Prostate gland (tissue), 2 donors: ENCODE results near the gene PALB2. TPM values are rescaled to one million over a fixed set of nuclear protein-coding genes. Genes with fewer than 3 reads are reported as not detected.
A peak's percentile ranks its signal among the peaks of the same experiment; 100 is the strongest.
"Not testable (repeated sequence)": the region's sequence is repeated elsewhere in the genome, so short reads cannot be mapped to it uniquely, and the experiment has no call there.

Experiments used
- DNase-seq: peaks from one replicate; pipeline ENCODE4 v3.0.0-alpha.2; 2019; ENCODE audit warnings: low spot score
- H3K27ac ChIP-seq, 2 donors: fragments of 200-600 bp; sonication (generic); 2 replicates each; pipeline ENCODE4 v1.5.1; 2017 to 2019
- H3K27me3 ChIP-seq: fragments of 200-600 bp; sonication (generic); replicated peaks from 2 replicates; pipeline ENCODE4 v1.5.1; 2019; ENCODE audit not compliant: insufficient read depth
- H3K36me3 ChIP-seq, 2 donors: fragments of 200-600 bp; sonication (generic); 1 replicate in 1 of 2; 2 replicates in 1 of 2; pipeline versions ENCODE4 v1.5.1 to v1.8.1; 2017 to 2019
- H3K4me1 ChIP-seq: fragments of 200-600 bp; sonication (generic); replicated peaks from 2 replicates; pipeline ENCODE4 v1.5.1; 2019
- H3K4me3 ChIP-seq, 2 donors: fragments of 200-600 bp; sonication (generic); 2 replicates each; pipeline ENCODE4 v1.5.1; 2017 to 2019
- H3K9me3 ChIP-seq: fragments of 200-600 bp; sonication (generic); 2 replicates; pipeline ENCODE4 v1.5.1; 2017
- POLR2A ChIP-seq: fragments of 450-650 bp; IDR thresholded peaks from one replicate; pipeline ENCODE4 v1.6.1; 2016; ENCODE audit warnings: antibody characterized with exemption, mild to moderate bottlenecking
- POLR2AphosphoS5 ChIP-seq: sonication (generic); formaldehyde crosslinking; IDR thresholded peaks from one replicate; pipeline ENCODE4 v1.6.1; 2017; ENCODE audit warnings: antibody characterized with exemption
- WGBS: methylation state at CpG from one replicate; pipeline ENCODE4 v1.1.5; 2018; 5-methylcytosine and 5-hydroxymethylcytosine counted together
- intact Hi-C: fragments of 100-400 bp; cut with DNase I; formaldehyde crosslinking; loops from one replicate; pipeline ENCODE4 v1.14.2; 2022
- total RNA-seq, 2 donors: library from RNA; depleted of rRNA; stranded (reverse); fragments of >200 nt; gene quantifications; one replicate each; pipeline ENCODE4 v1.1.0, GENCODE V29; 2016
- TF ChIP-seq, protein P1 (sequence below), 4 experiments: fragments of 200-600 bp in 2 of 4; fragments of 450-650 bp in 2 of 4; sonication (generic) in 2 of 4; IDR thresholded peaks; 1 replicate in 3 of 4; 2 replicates in 1 of 4; pipeline ENCODE4 v1.5.1; 2016 to 2019; ENCODE audit warnings: antibody characterized with exemption in 4 of 4, mild to moderate bottlenecking in 2 of 4, moderate library complexity in 2 of 4

PALB2 gene
- total RNA-seq, 2 donors from 2014 or later, result 10.8 to 15.6 TPM

DNA sequence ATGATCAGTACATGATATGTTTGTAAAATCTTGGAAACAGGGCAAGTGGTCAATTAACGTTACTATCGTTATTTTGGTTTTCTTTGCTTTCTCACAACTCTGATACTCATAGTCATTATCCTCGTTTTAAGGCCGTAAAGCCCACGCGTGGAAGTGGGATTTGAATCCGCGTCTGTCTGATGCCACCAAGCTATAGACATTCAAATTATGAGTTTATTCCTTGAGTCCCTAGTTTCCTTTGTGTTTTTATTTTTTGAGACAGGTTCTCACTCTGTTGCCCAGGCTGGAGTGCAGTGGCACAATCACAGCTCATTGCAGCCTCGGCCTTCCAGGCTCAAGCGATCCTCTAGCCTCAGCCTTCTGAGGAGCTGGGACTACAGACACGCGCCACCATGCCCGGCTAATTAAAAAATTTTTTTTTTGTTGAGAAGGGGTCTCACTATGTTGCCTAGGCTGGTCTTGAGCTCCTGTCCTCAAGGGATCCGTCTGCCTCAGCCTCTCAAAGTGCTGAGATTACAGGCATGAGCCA is 1.2 kb upstream of the PALB2 start:
- 73% methylated on average over 14 of the region's 14 CpGs for WGBS
- Histone ChIP-seq H3K4me3 (peak overlapping the region; percentile 69 to 94), H3K27me3 (no peaks in the 10 kb centered on the region), H3K36me3 (no peaks in the 10 kb centered on the region), H3K27ac (no peak overlapping the region), H3K4me1 (peaks cover 9% of the 10 kb centered on the region), H3K9me3 (no peaks in the 10 kb centered on the region)
- intact Hi-C loops, result no loop called here
- DNase-seq, result no peak
- no peak for TF ChIP-seq POLR2A
- TF ChIP-seq POLR2AphosphoS5, result no peak
- TF ChIP-seq, protein P1, sequence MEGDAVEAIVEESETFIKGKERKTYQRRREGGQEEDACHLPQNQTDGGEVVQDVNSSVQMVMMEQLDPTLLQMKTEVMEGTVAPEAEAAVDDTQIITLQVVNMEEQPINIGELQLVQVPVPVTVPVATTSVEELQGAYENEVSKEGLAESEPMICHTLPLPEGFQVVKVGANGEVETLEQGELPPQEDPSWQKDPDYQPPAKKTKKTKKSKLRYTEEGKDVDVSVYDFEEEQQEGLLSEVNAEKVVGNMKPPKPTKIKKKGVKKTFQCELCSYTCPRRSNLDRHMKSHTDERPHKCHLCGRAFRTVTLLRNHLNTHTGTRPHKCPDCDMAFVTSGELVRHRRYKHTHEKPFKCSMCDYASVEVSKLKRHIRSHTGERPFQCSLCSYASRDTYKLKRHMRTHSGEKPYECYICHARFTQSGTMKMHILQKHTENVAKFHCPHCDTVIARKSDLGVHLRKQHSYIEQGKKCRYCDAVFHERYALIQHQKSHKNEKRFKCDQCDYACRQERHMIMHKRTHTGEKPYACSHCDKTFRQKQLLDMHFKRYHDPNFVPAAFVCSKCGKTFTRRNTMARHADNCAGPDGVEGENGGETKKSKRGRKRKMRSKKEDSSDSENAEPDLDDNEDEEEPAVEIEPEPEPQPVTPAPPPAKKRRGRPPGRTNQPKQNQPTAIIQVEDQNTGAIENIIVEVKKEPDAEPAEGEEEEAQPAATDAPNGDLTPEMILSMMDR (IDR thresholded peaks at IDR 0.05), result no peak

DNA sequence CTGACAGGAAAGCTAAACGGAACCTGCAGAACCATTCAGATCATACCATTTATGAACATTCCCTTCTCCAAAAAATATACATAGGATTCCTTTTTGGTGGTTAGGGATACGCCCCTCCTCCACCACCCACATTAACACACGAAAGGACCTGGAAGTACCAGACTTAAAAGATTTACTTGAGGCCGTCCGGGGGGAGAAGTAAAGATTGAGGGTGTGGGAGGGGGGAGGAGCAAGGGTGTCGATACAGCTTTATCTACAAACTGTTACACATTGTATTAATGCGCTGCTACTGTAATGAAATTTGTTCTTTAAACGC is 537 bp downstream of the PALB2 start:
- 2% methylated on average over 8 of the region's 8 CpGs for WGBS
- TF ChIP-seq, protein P1 (IDR thresholded peaks at IDR 0.05), result no peak
- TF ChIP-seq POLR2A (no peak), POLR2AphosphoS5 (no peak)
- H3K4me1 ChIP-seq, result peaks cover 9% of the 10 kb centered on the region
- no peaks in the 10 kb centered on the region for H3K27me3 ChIP-seq
- H3K4me3 ChIP-seq, result peak overlapping the region; percentile 69 to 94
- intact Hi-C loops, result no loop called here
- H3K27ac ChIP-seq, result peak overlapping the region in 1 of 2 donors; percentile 67
- no peaks in the 10 kb centered on the region for H3K9me3 ChIP-seq
- DNase-seq, result no peak
- no peaks in the 10 kb centered on the region for H3K36me3 ChIP-seq

DNA sequence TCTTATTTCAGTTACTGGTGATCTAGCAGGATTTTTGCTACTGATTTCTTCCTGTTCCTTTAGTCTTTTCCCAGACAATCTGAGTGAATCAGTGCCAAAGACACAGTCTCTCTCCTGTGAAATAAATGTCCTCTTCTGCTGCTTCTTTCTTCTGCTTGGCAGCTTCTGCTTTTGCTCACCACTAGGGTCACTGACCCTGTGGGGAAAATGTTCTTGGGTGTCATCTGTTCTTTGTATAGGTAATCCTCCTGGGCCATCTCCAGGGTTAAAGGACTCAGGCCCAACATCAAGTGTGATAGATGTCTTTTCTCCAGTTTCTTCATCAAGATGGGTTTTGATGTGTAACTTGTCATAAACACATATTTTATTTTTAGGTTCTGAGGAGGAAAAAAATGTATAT is 5.2 kb downstream of the PALB2 start:
- no peak for DNase-seq
- Histone ChIP-seq H3K9me3 (no peaks in the 10 kb centered on the region), H3K27ac (no peak overlapping the region), H3K4me1 (peaks cover 5% of the 10 kb centered on the region), H3K4me3 (no peak overlapping the region), H3K27me3 (no peaks in the 10 kb centered on the region), H3K36me3 (no peaks in the 10 kb centered on the region)
- intact Hi-C loops, result no loop called here
- no peak for TF ChIP-seq POLR2AphosphoS5
- TF ChIP-seq POLR2A, result no peak
- TF ChIP-seq, protein P1 (IDR thresholded peaks at IDR 0.05), result no peak

DNA sequence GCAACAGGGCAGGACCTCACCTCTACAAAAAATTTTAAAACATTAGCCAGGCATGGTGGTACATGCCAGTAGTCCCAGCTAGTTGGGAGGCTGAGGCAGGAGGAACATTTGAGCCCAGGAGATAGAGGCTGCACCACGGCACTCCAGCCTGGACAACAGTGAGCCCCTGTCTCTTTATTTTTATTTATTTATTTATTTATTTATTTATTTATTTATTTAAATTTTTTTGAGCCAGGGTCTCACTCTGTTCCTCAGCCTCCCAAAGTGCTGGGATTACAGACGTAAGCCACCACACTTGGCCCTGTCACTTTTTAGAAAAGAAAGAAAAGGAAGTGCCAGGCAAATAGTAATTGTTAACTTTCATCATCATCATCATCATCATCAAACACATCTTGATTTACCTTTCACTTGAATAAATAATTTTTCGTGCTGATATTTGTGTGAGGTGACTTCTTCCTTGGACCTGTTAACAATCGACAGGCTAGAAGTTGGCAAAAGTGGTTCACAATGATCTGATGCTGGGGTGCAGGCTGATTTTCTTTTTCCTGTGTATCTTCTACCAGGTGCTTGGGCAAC is 6.6 kb downstream of the PALB2 start:
- Histone ChIP-seq H3K27ac (no peak overlapping the region), H3K36me3 (no peaks in the 10 kb centered on the region), H3K4me3 (no peak overlapping the region), H3K9me3 (no peaks in the 10 kb centered on the region), H3K27me3 (no peaks in the 10 kb centered on the region), H3K4me1 (no peaks in the 10 kb centered on the region)
- TF ChIP-seq POLR2A (no peak), POLR2AphosphoS5 (no peak)
- TF ChIP-seq, protein P1 (IDR thresholded peaks at IDR 0.05), result no peak
- DNase-seq, result no peak
- 94% methylated on average over 4 of the region's 4 CpGs for WGBS
- intact Hi-C loops, result no loop called here

DNA sequence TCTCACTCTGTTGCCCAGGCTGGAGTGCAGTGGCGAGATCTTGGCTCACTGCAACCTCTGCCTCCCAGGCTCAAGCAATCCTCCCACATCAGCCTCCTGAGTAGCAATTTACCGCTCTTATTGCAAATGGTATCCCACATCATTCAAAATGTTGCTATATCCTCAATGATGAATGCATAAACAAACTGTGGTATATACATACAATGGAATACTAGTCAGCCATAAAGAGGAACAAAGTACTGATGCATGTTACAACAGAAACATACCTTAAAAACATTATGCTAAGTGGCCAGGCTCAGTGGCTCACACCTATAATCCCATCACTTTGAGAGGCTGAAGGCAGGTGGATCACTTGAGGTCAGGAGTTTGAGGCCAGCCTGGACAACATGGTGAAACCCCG is 9.2 kb downstream of the PALB2 start:
- H3K36me3 ChIP-seq, H3K9me3 ChIP-seq, H3K4me3 ChIP-seq, DNase-seq, H3K4me1 ChIP-seq, intact Hi-C loops, H3K27me3 ChIP-seq, H3K27ac ChIP-seq: not testable (repeated sequence)
- WGBS, result 95% methylated on average over 3 of the region's 3 CpGs
